Anterior cingulate cortex (tissue), 58 donors: Measurements from ENCODE around the gene HLA-DQB1.
"Not testable (repeated sequence)": the region's sequence is repeated elsewhere in the genome, so short reads cannot be mapped to it uniquely, and the experiment has no call there.

Source experiments
- DNase-seq, 58 donors: peaks; one replicate each; lab custom pipeline; 2025; lab: John Stamatoyannopoulos, UW

Gene HLA-DQB1

GRCh38 chr6:32635526-32636123, 30.8 kb downstream of the HLA-DQB1 start:
- no peak for DNase-seq

GRCh38 chr6:32629793-32630192, 36.7 kb downstream of the HLA-DQB1 start:
- not testable (repeated sequence) for DNase-seq

GRCh38 chr6:32627831-32628230, 38.6 kb downstream of the HLA-DQB1 start:
- DNase-seq, result peak in 2 of 58 donors; percentile 2 to 43

- no peak for DNase-seq
Measured at GRCh38 chr6:32627249-32627648, 39.2 kb downstream of the HLA-DQB1 start.

- no peak for DNase-seq
Measured at GRCh38 chr6:32625137-32625536, 41.3 kb downstream of the HLA-DQB1 start.

- DNase-seq, result no peak
Measured at GRCh38 chr6:32624565-32624964, 41.9 kb downstream of the HLA-DQB1 start.

- DNase-seq, result no peak
Measured at GRCh38 chr6:32623693-32624092, 42.8 kb downstream of the HLA-DQB1 start.

- DNase-seq, result no peak
Measured at GRCh38 chr6:32622545-32623401, 43.7 kb downstream of the HLA-DQB1 start.

- DNase-seq, result no peak
Measured at GRCh38 chr6:32621372-32621771, 45.1 kb downstream of the HLA-DQB1 start.

GRCh38 chr6:32617751-32618150, 48.7 kb downstream of the HLA-DQB1 start:
- no peak for DNase-seq

GRCh38 chr6:32615885-32616532, 50.4 kb downstream of the HLA-DQB1 start:
- no peak for DNase-seq

GRCh38 chr6:32614366-32615081, 51.9 kb downstream of the HLA-DQB1 start:
- no peak for DNase-seq

- no peak for DNase-seq
Measured at GRCh38 chr6:32613475-32613874, 53.0 kb downstream of the HLA-DQB1 start.

- DNase-seq, result no peak
Measured at GRCh38 chr6:32610682-32611296, 55.7 kb downstream of the HLA-DQB1 start.

GRCh38 chr6:32609731-32610640, 56.5 kb downstream of the HLA-DQB1 start:
- peak in 32 of 58 donors; percentile 1 to 83 (median 22) for DNase-seq
